ENCODE results near the gene KRT8. TPM values are rescaled to one million over a fixed set of nuclear protein-coding genes. Genes with fewer than 3 reads are reported as not detected.

The KRT8 gene
- total RNA-seq, 1 donor from 2014 or later, result 22.8 TPM

DNA sequence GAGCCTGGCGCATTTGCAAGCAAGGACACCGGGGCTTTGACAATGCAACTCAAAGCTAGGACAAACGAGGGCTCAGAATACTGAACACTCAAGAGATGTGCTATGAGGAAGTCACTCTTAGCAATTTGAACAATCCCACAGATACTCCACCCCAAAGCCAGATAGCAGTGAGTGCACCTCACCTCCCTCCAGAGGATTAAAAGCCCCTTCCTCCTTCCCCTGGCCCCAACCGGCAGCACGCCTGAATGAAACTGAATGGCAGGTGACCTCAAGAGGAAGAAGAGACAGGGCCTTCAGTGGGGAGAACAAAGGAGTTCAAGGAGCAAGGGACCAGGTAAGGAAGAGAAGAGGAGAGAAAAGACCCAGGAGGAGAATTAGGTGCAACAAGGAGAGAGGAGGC, 54.2 kb downstream of the KRT8 start:
- H3K4me3 ChIP-seq, result no peak overlapping the region
- no peak overlapping the region for H3K27ac ChIP-seq
- intact Hi-C loops (cut with DNase I), result no loop called here
- H3K27me3 ChIP-seq, result no peaks in the 10 kb centered on the region
- no peak for DNase-seq (ENCODE audit: extremely low spot score in 2 of 2)
- no peaks in the 10 kb centered on the region for H3K4me1 ChIP-seq
- no peaks in the 10 kb centered on the region for H3K36me3 ChIP-seq
- TF ChIP-seq POLR2A (IDR thresholded peaks at IDR 0.05) (no peak), POLR2AphosphoS5 (IDR thresholded peaks at IDR 0.05; ENCODE audit: insufficient read depth in 1 of 2, low read depth in 1 of 2) (no peak)
- TF ChIP-seq, protein P1, sequence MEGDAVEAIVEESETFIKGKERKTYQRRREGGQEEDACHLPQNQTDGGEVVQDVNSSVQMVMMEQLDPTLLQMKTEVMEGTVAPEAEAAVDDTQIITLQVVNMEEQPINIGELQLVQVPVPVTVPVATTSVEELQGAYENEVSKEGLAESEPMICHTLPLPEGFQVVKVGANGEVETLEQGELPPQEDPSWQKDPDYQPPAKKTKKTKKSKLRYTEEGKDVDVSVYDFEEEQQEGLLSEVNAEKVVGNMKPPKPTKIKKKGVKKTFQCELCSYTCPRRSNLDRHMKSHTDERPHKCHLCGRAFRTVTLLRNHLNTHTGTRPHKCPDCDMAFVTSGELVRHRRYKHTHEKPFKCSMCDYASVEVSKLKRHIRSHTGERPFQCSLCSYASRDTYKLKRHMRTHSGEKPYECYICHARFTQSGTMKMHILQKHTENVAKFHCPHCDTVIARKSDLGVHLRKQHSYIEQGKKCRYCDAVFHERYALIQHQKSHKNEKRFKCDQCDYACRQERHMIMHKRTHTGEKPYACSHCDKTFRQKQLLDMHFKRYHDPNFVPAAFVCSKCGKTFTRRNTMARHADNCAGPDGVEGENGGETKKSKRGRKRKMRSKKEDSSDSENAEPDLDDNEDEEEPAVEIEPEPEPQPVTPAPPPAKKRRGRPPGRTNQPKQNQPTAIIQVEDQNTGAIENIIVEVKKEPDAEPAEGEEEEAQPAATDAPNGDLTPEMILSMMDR (IDR thresholded peaks at IDR 0.05), result no peak
- no peaks in the 10 kb centered on the region for H3K9me3 ChIP-seq

DNA sequence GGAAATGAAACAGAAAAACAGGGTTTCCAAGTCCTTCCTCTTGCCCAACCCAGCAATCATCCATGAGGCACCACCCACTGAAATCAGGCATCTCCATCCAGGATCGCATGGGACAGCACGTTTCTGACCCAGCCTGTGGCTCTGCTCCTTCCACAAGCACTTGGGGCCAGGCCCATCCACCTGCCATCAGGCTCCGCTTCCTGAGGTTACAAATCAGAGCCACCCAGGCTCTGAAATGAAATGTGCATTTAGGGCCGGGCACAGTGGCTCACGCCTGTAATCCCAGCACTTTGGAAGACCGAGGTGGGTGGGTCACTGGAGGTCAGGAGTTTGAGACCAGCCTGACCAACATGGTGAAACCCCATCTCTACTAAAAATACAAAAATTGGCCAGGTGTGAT, 55.4 kb downstream of the KRT8 start:
- TF ChIP-seq POLR2AphosphoS5 (IDR thresholded peaks at IDR 0.05; ENCODE audit: insufficient read depth in 1 of 2, low read depth in 1 of 2) (no peak), POLR2A (IDR thresholded peaks at IDR 0.05) (no peak)
- TF ChIP-seq, protein P1 (IDR thresholded peaks at IDR 0.05), result no peak
- intact Hi-C loops (cut with DNase I), result no loop called here

GRCh38 chr12:52848661-52849255, 56.1 kb downstream of the KRT8 start, which contains the start of gene KRT78:
Gene KRT78 (minus strand): TSS chr12:52848994. CDS start chr12:52848930, 64 bp downstream.
- TF ChIP-seq, protein P1 (IDR thresholded peaks at IDR 0.05), result no peak
- no peak for TF ChIP-seq POLR2A (IDR thresholded peaks at IDR 0.05)
- TF ChIP-seq POLR2AphosphoS5 (IDR thresholded peaks at IDR 0.05; ENCODE audit: insufficient read depth in 1 of 2, low read depth in 1 of 2), result no peak
- H3K27ac ChIP-seq, result peak within 1 kb of the TSS; percentile 10
- H3K36me3 ChIP-seq, result no peaks in the 10 kb centered on the region
- H3K4me1 ChIP-seq, result no peaks in the 10 kb centered on the region
- H3K27me3 ChIP-seq, result no peaks in the 10 kb centered on the region
- intact Hi-C loops (cut with DNase I), result no loop called here
- no peak for DNase-seq (ENCODE audit: extremely low spot score in 2 of 2)
- H3K9me3 ChIP-seq, result no peaks in the 10 kb centered on the region
- peak within 1 kb of the TSS in 1 of 2 donors; percentile 3 for H3K4me3 ChIP-seq

More for the DNA sequence above, 55.4 kb downstream of the KRT8 start:
- Histone ChIP-seq H3K9me3 (no peaks in the 10 kb centered on the region), H3K27ac (no peak overlapping the region), H3K36me3 (no peaks in the 10 kb centered on the region), H3K27me3 (no peaks in the 10 kb centered on the region), H3K4me1 (no peaks in the 10 kb centered on the region), H3K4me3 (no peak overlapping the region)
- DNase-seq (ENCODE audit: extremely low spot score in 2 of 2), result no peak

GRCh38 chr12:52847335-52848102, 57.4 kb downstream of the KRT8 start:
- peak overlapping the region; percentile 10 for H3K27ac ChIP-seq
- DNase-seq (ENCODE audit: extremely low spot score in 2 of 2), result no peak

More at GRCh38 chr12:52847335-52848102, 57.4 kb downstream of the KRT8 start:
- no peaks in the 10 kb centered on the region for H3K27me3 ChIP-seq
- H3K4me3 ChIP-seq, result peak overlapping the region in 1 of 2 donors; percentile 3
- TF ChIP-seq, protein P1 (IDR thresholded peaks at IDR 0.05), result no peak
- TF ChIP-seq POLR2AphosphoS5 (IDR thresholded peaks at IDR 0.05; ENCODE audit: insufficient read depth in 1 of 2, low read depth in 1 of 2) (no peak), POLR2A (IDR thresholded peaks at IDR 0.05) (no peak)
- no peaks in the 10 kb centered on the region for H3K4me1 ChIP-seq
- H3K9me3 ChIP-seq, result no peaks in the 10 kb centered on the region
- H3K36me3 ChIP-seq, result no peaks in the 10 kb centered on the region
- intact Hi-C loops (cut with DNase I), result no loop called here

Other genes with a start within 250 kb of the KRT8 start
- 886 TPM for gene KRT1, start 224.7 kb downstream of the KRT8 start, total RNA-seq
- 2.5 TPM for gene KRT77, start 201.6 kb downstream of the KRT8 start, total RNA-seq
- gene KRT76, start 127.7 kb downstream of the KRT8 start, total RNA-seq, result not detected
- not detected for gene KRT3, start 109.0 kb downstream of the KRT8 start, total RNA-seq
- 354 TPM for gene KRT4, start 91.0 kb downstream of the KRT8 start, total RNA-seq
- gene KRT79, start 70.8 kb downstream of the KRT8 start, total RNA-seq, result 1.7 TPM
- gene KRT78, start 56.1 kb downstream of the KRT8 start, total RNA-seq, result 89.1 TPM
- gene KRT18, start 44.0 kb upstream of the KRT8 start, total RNA-seq, result 93.1 TPM
- 339 TPM for gene EIF4B, start 101.4 kb upstream of the KRT8 start, total RNA-seq
- 235 TPM for gene TNS2, start 145.0 kb upstream of the KRT8 start, total RNA-seq
- 27.0 TPM for gene SPRYD3, start 174.3 kb upstream of the KRT8 start, total RNA-seq
- gene IGFBP6, start 192.6 kb upstream of the KRT8 start, total RNA-seq, result 684 TPM
- gene SOAT2, start 198.4 kb upstream of the KRT8 start, total RNA-seq, result 0.74 TPM